GM12891 (cell line): ENCODE data around the gene CABLES1.

Experiments
- PAX5 ChIP-seq: IDR thresholded peaks from 2 replicates; pipeline ENCODE4 v1.6.1; 2011; ENCODE audit warnings: low read length, moderate library complexity, mild to moderate bottlenecking; ENCODE audit not compliant: insufficient read depth, severe bottlenecking
- POLR2A ChIP-seq: IDR thresholded peaks from 2 replicates; pipeline ENCODE4 v1.6.1; 2011; ENCODE audit warnings: low read depth, low read length, control low read depth
- POLR2AphosphoS5 ChIP-seq: IDR thresholded peaks from 2 replicates; pipeline ENCODE4 v1.6.1; 2011; ENCODE audit warnings: low read depth, low read length, control low read depth
- POU2F2 ChIP-seq: IDR thresholded peaks from 2 replicates; pipeline ENCODE4 v1.6.1; 2011; ENCODE audit warnings: low read depth, mild to moderate bottlenecking, control low read depth, low read length, moderate library complexity
- SPI1 ChIP-seq: IDR thresholded peaks from 2 replicates; pipeline ENCODE4 v1.6.1; 2011; ENCODE audit warnings: low read depth, low read length, control low read depth
- TAF1 ChIP-seq: IDR thresholded peaks from 2 replicates; pipeline ENCODE4 v1.6.1; 2011; ENCODE audit warnings: low read depth, low read length, control low read depth

- no peak for TF ChIP-seq POLR2AphosphoS5
- TF ChIP-seq POLR2A, result no peak
- no peak for TF ChIP-seq SPI1
- TF ChIP-seq TAF1, result no peak
- no peak for TF ChIP-seq POU2F2
- no peak for TF ChIP-seq PAX5
Measured at GRCh38 chr18:23245461-23245860, 110.2 kb downstream of the CABLES1 start.
